Measurements from ENCODE around the gene DNAJC6.

DNAJC6 gene

DNA sequence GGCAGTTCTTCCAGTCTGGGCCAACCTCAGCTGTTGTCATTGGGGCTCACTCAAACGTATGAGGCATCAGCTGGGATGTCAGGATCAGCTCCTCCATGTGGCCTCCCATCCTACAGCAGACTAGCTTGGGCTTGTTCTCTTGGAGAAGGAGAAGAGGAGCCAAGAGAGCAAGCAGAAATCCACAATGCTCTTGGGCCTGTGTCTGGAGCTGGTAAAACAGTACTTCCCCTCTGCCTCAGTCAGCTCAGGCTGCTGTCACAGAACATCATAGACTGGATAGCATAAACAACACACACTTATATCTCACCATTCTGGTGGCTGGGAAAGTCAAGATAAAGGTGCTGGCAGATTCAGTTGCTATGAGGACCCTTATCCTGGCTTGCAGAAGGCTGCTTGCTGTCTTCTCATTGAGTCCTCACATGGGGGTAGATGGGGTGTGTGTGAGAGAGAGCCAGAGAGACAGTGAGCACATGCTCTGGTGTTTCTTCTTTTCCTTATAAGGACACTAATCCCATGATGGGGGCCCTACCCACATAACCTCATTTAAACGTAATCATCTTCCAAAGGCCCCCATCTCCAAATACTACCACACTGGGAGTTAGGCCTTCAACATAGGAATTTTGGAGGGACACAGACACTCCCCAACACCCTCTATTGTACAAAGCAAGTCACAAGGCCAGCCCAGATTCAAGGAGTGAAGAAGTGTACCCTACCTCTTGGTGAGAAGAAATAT lies 16.3 kb upstream of the DNAJC6 start:
- no peak for DNase-seq (ENCODE audit: low read depth, low spot score)
- ChIA-PET POLR2A (no interaction called here), CTCF (no interaction called here)
- TF ChIP-seq, protein P1, sequence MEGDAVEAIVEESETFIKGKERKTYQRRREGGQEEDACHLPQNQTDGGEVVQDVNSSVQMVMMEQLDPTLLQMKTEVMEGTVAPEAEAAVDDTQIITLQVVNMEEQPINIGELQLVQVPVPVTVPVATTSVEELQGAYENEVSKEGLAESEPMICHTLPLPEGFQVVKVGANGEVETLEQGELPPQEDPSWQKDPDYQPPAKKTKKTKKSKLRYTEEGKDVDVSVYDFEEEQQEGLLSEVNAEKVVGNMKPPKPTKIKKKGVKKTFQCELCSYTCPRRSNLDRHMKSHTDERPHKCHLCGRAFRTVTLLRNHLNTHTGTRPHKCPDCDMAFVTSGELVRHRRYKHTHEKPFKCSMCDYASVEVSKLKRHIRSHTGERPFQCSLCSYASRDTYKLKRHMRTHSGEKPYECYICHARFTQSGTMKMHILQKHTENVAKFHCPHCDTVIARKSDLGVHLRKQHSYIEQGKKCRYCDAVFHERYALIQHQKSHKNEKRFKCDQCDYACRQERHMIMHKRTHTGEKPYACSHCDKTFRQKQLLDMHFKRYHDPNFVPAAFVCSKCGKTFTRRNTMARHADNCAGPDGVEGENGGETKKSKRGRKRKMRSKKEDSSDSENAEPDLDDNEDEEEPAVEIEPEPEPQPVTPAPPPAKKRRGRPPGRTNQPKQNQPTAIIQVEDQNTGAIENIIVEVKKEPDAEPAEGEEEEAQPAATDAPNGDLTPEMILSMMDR (IDR thresholded peaks at IDR 0.05; ENCODE audit: insufficient read depth, low read length, missing control alignments), result no peak
- H3K4me3 ChIP-seq (ENCODE audit: low read depth, low read length), result no peak overlapping the region

DNA sequence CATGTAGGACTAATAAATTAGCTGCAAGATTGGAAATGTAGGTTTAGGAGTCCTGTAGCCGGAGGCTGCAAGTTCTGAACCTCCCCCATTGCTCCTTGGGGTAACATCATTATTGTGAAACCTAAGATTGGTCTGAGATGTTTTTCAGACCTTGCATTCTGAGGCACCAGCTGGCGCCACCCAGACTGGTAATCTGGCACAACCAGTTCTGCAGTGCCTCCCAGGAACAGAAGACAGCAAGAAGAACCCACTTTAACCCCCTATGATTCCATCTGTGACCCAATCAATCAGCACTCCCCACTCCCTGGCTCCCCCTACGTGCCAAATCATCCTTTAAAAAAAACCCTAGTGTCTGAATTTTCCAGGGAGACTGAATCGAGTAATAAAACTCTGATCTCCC lies 11.6 kb upstream of the DNAJC6 start:
- ChIA-PET CTCF (no interaction called here), POLR2A (no interaction called here)
- no peak overlapping the region for H3K4me3 ChIP-seq (ENCODE audit: low read depth, low read length)
- no peak for DNase-seq (ENCODE audit: low read depth, low spot score)
- TF ChIP-seq, protein P1 (IDR thresholded peaks at IDR 0.05; ENCODE audit: insufficient read depth, low read length, missing control alignments), result no peak

DNA sequence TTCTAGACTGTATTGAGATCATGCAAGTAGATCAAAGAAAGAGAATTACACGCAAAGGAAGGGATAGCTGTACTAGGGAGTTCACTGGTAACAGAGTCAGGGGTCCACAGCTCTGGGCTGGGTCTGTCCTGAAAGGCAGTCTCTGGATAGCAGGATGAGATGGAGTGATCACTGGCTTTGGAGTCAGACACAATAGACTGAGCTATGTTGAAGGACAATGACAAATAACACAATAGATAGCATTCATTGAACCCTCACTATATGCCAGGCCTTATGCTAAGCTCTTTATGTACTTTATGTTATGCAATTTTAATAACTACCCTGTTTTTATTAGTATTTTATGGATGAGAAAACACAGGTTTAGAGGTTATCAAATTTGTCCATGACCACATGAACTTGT lies 10.0 kb upstream of the DNAJC6 start:
- H3K4me3 ChIP-seq (ENCODE audit: low read depth, low read length), result no peak overlapping the region
- TF ChIP-seq, protein P1 (IDR thresholded peaks at IDR 0.05; ENCODE audit: insufficient read depth, low read length, missing control alignments), result no peak
- DNase-seq (ENCODE audit: low read depth, low spot score), result no peak
- ChIA-PET POLR2A (no interaction called here), CTCF (no interaction called here)

DNA sequence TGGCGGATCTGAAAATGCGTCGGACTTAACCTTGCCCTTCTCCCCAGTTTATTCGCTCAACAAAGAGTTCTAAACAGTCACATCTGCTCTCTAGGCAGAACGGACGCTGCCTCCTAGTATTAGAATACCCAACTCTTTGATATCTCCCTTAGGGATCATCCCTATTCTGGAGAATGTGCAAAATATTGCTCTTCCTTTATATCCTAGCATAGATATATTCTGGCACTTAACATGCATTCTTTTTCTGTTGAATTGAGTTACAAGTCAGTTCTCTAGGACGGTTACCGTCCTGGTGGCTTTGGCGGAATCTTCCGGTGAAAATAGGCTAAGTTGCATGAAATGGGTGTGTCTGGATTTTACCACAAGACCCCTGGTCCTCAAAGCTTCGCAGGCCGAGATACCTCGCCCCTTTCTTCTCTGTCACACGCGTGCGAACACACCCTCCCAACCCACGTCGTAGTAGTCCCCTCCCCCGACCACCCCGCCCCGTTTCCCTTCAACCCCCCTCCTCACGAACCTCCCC lies 501 bp upstream of the DNAJC6 start:
- peak overlapping the region; percentile 53 for H3K4me3 ChIP-seq (ENCODE audit: low read depth, low read length)
- TF ChIP-seq, protein P1 (IDR thresholded peaks at IDR 0.05; ENCODE audit: insufficient read depth, low read length, missing control alignments), result no peak
- DNase-seq (ENCODE audit: low read depth, low spot score), result no peak
- POLR2A ChIA-PET, result no interaction called here
- CTCF ChIA-PET, result interaction anchor here (1.1 kb wide), 1 partner anchor 379 kb away, joined by 3 read pairs; no protein-coding TSS in a partner anchor

DNA sequence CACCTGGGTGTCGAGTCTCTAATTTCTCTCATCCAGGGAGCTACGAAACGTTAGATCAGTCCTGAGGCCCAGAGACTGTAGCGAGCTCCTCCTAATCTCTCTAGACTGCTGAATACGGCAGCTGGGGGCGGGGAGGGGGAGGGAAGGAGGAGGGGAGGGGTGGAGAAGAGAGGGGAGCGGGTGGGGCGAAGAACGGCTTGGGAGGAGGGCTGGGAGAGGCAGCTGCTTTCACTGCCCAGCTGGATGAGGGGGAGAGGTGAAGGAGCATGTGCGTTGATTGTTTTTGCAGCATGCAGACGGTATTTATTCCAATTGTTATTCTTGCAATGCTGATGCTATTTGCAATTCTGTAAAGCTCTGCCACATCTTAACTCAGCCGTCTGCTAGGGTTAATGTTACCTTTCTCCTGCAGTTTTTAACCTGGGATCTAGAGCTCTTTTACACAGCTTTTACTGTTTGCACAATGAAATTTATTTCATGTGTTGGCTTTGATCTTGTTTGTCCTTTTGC lies 790 bp downstream of the DNAJC6 start:
- ChIA-PET POLR2A (no interaction called here), CTCF (interaction anchor here (0.7 to 1.1 kb wide), 2 partner anchors 109 to 378 kb away, joined by 3 read pairs; no protein-coding TSS in a partner anchor)
- no peak for DNase-seq (ENCODE audit: low read depth, low spot score)
- TF ChIP-seq, protein P1 (IDR thresholded peaks at IDR 0.05; ENCODE audit: insufficient read depth, low read length, missing control alignments), result no peak
- H3K4me3 ChIP-seq (ENCODE audit: low read depth, low read length), result peak overlapping the region; percentile 53

DNA sequence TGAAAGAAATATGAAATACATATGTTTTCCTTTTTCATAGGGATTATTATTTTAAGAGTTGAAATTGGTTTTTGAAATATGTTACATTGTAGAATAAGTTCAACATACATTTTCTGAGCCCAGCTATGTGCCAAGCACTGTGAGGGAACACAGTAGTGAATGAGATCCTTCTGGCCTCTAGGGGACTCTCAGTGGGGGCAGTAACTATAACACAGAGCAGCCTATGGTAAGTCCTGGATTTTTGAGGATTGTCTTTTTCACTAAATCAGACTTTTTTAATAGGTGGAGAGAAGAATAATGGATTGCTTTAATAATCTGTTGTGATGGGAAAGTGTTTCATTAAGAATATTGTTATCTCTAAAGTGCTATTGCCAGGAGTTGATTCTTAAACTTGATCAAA lies 2.4 kb downstream of the DNAJC6 start:
- DNase-seq (ENCODE audit: low read depth, low spot score), result no peak
- no peak overlapping the region for H3K4me3 ChIP-seq (ENCODE audit: low read depth, low read length)
- ChIA-PET POLR2A (no interaction called here), CTCF (no interaction called here)
- TF ChIP-seq, protein P1 (IDR thresholded peaks at IDR 0.05; ENCODE audit: insufficient read depth, low read length, missing control alignments), result no peak

Measured in AG04449 (cell line).